Fibroblast of pulmonary artery (primary cell): ENCODE data around the gene TXLNB.

Source experiments
- DNase-seq: peaks from one replicate; pipeline ENCODE4 v3.0.0-alpha.2; 2010; ENCODE audit warnings: low read depth
- H3K4me3 ChIP-seq: replicated peaks from 2 replicates; pipeline ENCODE4 v1.5.1; 2011; ENCODE audit warnings: low read depth, mild to moderate bottlenecking, control low read depth, low read length, moderate library complexity
- TF ChIP-seq, protein P1 (sequence below): IDR thresholded peaks from 2 replicates; pipeline ENCODE4 v1.5.1; 2011; ENCODE audit warnings: mild to moderate bottlenecking, control low read depth, low read length, inconsistent platforms; ENCODE audit errors: missing control alignments

TXLNB gene

DNA sequence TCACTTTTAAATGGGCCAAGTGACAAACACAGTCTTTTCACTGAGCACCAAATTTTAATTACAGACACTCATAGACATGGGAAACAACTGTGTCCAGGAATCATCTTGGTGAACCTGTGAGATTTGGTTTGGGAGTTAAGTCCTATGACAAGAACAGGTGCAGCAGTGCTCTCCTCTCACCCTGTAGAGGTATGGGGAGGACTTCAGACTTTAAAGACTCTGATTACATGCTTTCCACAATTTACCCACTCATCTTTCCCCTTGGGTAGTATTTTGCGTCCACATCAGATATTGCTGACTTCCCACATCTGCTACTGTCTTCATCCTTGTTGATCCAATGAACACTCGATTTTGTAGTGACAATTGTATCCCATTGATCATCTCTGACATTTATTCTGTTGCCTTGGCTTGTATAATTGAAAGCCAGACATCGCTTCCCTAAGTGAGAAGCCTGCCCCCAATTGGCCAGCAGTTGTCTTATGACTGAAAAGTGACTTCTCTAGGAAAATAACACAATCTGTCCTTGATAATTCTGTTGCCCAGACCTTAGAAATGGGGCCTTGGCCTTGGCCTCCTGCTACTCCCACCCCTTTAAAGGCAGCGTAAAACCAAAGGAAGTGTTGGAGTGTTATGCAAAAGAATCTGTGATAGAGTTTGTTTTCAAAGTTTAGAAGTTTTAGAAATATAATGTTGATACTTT lies 40.0 kb downstream of the TXLNB start:
- DNase-seq, result no peak
- H3K4me3 ChIP-seq, result no peak overlapping the region

GRCh38 chr6:139251045-139251690 lies 40.6 kb downstream of the TXLNB start:
- TF ChIP-seq, protein P1, sequence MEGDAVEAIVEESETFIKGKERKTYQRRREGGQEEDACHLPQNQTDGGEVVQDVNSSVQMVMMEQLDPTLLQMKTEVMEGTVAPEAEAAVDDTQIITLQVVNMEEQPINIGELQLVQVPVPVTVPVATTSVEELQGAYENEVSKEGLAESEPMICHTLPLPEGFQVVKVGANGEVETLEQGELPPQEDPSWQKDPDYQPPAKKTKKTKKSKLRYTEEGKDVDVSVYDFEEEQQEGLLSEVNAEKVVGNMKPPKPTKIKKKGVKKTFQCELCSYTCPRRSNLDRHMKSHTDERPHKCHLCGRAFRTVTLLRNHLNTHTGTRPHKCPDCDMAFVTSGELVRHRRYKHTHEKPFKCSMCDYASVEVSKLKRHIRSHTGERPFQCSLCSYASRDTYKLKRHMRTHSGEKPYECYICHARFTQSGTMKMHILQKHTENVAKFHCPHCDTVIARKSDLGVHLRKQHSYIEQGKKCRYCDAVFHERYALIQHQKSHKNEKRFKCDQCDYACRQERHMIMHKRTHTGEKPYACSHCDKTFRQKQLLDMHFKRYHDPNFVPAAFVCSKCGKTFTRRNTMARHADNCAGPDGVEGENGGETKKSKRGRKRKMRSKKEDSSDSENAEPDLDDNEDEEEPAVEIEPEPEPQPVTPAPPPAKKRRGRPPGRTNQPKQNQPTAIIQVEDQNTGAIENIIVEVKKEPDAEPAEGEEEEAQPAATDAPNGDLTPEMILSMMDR, result no peak
- no peak for DNase-seq
- H3K4me3 ChIP-seq, result no peak overlapping the region

More for the DNA sequence above, 40.0 kb downstream of the TXLNB start:
- TF ChIP-seq, protein P1, result no peak

DNA sequence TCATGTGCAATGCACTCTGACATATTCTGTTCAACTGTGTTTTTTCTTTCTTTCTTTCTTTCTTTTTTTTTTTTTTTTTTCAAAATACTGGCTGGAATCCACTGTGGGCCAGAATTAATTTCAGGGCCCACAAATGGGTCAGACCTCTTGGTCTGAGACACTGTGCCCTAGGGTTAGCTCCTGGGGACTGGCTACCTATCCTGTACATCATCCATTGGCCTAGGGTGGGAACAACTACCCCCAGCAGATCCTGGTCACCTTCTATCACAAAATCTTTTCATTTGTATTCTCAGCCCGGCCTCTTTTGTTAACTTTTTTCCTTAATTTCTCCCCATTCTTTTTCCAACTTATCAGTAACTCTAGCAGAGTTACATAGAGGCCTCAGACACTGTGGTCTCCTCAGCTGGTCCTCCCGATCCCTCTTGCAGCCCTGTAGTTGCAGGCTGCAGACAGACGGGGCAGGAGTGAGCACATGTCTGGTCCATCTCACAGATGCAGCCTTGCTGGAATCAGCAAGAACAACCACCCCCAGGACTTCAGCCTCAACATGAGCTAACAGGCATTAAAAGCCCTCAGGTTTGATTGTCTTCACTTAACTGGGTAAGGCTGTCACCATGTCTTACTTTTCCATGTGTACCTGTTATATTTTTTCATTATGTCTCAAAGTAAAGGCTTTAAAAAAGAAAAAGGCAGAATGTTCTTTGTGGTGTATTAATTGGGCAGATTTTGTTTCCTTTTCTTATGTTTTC lies 41.3 kb downstream of the TXLNB start:
- peak; percentile 59 for DNase-seq
- no peak overlapping the region for H3K4me3 ChIP-seq
- TF ChIP-seq, protein P1, result peak; percentile 64

DNA sequence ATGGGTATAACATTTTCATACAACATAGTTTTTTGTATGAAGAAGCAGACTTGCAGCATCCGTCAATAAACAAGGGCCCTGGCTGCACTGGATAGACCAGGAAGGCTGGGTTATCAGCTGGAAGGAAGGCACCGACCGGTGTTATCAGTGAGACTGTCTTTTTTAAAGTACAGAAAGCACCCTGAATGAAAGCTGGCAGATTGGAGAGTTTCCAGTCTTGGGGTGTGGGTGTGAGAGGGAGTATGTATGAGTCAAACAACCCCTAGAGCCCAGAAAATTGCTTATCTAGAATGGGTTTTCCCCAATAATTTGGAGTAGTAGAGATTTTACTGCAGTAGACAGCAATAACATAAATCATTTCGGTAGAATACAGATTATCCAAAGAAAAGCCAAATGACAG lies 42.4 kb downstream of the TXLNB start:
- DNase-seq, result no peak
- no peak overlapping the region for H3K4me3 ChIP-seq
- TF ChIP-seq, protein P1, result no peak

DNA sequence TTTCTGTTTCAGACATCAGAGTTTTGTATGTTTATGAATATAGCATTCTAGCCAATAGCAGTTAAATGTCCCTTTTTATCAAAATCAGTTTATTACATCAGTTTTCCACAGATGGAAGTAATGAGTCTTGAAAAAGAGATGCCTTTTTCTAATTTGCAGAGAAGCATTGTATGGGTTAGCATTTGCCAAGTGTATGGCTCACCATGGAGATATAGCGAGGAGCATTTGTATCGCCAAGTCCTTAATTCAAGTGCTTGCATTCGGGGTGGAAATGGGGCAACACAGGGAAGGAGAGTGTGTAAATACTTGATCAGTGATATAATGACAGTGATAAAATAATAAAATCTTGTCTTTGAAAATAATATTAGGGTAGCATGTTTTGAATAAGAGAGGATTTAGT lies 42.9 kb downstream of the TXLNB start:
- H3K4me3 ChIP-seq, result no peak overlapping the region
- DNase-seq, result no peak
- TF ChIP-seq, protein P1, result no peak

- no peak for DNase-seq
- no peak overlapping the region for H3K4me3 ChIP-seq
- TF ChIP-seq, protein P1, result no peak
Observed at GRCh38 chr6:139247618-139248017, 44.2 kb downstream of the TXLNB start.
